Stimulated activated CD8-positive, alpha-beta memory T cell treated with anti-CD3 and anti-CD28 coated beads, Interleukin-15, amount 100 ng/mL, for 48 hours (primary cell): ENCODE data around the gene TBXAS1.
A peak's percentile ranks its signal among the peaks of the same experiment; 100 is the strongest.
"Not testable (repeated sequence)": the region's sequence is repeated elsewhere in the genome, so short reads cannot be mapped to it uniquely, and the experiment has no call there.

Experiments used
- DNase-seq, 2 donors: peaks; one replicate each; pipeline ENCODE4 v3.0.0-alpha.2; 2020; ENCODE audit warnings: low read depth in 2 of 2

TBXAS1 gene

DNA sequence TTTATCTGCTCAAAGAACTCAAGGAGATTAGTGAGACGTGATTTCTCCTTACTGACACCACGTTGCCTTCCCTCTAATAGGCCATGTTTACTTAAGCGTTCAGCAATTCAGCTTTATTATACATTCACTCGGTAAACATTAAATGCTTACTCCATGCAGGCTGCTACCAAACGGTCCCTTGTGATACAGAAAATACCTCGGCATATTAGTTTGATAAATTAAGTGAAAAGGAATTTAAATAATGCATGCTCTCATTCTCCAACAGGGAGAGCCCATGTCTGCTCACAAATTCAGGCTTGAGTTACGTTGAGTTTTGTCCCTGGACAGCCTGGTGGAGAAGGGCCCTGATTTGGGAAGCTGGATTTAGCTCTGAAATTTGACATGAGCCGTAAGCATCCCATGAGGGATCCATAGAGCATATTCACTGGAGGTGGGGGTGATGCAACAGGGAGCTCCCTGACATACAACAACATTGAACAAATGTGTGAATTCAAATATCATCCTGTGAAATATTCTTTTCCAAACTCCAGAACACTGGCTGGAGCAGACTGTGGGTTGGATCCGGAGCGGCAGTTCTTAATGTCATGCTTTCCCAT is 86.3 kb downstream of the TBXAS1 start:
- no peak for DNase-seq

DNA sequence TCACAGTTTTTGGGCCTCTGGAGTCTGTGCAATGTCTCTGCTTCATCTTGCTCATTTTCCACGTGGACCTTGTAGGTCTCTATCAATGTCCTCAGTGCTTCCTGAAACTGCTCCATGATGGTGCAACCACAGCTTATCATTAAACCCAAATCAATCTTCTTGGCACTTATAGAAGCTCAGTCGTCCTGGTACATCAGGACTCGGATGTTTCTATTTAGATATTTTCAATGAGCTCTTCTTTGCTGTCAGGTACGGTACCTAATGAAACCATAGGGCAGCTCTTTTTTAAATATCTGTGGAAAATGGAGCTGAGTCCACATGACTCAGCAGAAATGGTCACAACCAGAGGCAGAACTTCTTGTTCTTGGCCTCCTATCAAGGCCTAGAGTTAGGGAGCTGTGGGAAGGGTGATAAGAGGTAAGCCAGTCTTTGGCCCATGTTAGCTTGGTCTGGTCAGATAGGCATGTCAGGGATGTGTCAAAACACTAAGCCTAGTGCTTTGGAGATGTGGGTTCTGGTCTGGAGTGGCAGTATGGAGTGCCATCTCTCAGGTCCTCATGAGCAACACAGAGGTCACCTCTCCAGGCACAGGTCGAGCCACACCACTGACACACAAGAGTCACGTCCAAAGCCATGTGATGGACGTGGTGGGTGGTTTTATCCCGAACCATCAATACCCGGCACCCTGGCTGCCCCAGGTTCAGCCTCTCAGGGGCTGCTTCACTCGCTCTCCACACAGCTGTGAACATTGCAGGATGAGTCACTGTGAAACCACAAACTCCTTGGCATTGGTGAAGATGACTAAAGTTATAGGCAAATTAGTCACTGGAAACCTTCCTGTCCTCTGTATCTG is 87.0 kb downstream of the TBXAS1 start:
- peak; percentile 62 to 68 for DNase-seq

DNA sequence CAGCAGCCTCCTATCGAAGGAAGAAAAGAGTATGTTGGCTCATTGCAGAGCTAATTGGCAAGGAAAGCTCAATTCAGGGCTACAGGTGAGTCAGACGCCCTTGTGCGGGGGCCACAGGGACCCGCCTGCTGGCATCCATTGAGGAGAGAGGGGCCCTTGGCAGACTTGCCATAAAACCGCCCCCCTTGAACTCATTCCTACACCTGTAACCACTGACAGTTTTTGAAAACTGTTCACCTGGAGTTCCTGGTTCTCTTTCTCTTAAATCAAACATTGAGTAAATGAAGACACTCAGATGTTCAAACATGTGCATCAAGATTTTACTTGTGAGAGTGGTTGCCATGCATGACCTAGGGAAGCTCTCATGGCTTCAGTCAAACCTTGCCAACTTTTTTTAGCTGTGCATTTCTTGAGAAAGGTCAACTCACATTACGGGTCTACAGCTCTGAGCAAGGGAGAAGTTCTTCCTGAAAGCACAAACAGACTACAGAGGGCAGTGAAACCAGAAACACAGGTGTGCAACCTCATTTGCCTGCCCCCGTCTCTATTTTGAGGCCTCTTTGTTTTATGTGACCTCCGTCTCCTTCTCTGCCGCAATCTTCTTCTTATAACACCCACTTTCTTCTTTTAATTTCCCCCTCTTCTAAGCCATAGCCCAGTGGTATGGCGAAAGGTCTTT is 87.8 kb downstream of the TBXAS1 start:
- DNase-seq, result no peak

DNA sequence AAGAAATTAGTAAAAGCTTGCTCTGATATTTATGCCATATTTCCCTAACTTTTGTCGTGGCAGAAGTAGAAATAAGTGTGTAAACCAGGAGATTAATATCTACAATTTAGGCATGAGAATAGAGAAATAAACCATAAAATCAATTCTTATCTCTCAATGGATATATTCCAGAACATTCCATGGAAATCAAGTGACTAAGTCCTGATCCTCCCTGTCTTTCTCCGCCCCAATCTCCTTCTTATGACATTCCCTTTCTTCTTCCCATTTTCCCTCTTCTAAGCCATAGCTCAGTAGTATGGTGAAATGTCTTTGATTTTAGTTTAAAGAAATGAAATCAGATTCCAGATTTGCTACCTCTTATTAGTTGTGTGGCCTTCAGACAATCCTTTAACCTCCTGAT is 88.8 kb downstream of the TBXAS1 start:
- no peak for DNase-seq

DNA sequence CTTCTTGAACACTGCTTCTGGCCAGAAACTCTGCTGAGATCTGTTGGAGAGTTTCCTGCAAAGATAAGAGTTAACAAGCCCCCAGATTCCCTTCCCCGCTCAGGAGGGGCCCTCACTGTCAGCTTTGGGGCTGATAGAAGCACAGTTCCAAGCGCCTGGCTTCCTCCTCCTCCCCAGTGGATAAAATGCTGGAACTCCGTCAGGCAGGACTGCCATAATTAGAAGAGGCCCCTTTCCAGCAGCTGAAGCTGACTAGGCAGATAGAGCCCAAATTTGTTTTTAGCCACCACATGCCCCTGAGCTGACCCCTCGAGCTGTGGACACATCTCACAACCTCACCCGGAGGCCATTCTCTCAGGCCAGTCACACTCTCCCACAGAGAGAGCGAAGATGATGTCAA is 89.4 kb downstream of the TBXAS1 start:
- no peak for DNase-seq

DNA sequence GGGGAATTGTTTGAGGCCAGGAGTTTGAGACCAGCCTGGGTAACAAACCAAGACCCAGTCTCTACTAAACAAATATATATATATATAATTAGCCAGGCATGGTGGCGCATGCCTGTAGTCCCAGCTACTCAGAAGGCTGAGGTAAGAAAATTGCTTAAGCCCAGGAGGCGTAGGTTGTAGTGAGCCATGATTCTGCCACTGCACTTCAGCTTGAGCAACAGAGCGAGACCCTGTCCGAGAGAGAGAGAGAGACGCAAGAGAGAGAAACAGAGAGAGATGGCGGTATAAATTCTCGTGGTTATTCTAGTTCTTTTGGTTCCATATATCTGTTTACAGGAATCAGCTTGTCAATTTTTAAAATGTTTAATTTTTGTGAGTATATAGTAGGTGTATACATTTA is 94.0 kb downstream of the TBXAS1 start:
- no peak for DNase-seq

DNA sequence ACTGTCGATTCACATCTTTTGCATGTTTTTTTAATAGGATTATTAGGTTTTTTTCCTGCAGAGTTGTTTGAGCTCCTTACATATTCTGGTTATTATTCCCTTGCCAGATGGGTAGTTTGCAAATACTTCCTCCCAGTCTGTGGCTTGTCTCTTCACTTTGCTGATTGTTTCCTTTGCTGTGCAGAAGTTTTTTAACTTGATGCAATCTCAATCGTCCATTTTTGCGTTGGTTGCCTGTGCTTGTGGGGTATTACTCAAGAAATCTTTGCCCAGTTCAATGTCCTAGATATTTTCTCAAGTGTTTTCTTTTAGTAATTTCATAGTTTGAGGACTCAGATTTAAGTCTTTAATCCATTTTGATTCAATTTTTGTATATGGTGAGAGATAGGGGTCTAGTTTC is 95.4 kb downstream of the TBXAS1 start:
- no peak for DNase-seq

DNA sequence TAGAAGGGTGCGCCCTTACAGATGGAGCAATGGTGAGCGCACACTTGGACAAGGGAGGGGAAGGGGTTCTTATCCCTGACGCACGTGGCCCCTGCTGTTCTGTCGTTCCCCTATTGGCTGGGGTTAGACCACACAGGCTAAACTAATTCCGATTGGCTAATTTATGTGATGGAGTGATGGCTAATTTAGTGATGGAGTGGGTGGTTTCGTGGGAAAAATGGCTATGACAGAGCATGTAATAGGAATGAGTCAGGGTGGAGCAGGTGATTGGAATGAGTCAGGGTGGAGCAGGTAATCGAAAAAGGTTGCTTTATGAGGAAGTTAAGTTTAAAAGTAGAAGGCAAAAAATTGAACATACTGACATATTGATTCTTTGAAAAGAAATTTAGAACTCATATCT is 100.2 kb downstream of the TBXAS1 start:
- DNase-seq, result not testable (repeated sequence)

DNA sequence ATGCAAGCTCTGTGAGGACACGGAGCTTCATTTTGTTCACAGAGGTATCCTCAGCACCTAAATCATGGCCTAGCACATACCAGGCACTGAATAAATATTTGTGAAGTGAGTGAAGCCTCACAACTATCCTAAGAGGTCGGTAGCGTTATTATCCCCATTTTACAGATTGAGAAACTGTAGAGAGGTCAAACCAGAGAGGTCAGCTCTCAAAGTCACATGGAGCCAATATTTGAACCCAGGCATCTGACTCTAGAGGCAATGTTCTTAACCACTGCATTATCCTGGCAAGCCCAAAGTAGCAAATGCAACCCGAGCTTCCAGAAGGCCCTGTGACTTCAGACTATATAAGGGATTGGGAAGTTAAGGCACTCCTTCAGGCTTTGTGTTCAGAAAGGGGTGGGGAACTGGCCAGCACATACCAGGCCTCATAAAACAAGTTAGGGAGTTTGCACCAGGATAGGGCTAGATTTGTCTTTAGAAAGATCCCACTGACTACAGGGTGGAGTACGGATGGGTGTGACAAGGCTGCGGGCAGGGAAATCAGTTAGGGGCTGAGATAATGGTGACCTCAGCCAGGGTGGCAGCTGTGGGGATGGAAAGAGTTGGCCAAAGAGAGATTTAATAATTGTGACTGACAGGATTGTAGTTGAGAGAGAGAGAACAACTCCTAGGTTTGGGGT is 101.4 kb downstream of the TBXAS1 start:
- no peak for DNase-seq

DNA sequence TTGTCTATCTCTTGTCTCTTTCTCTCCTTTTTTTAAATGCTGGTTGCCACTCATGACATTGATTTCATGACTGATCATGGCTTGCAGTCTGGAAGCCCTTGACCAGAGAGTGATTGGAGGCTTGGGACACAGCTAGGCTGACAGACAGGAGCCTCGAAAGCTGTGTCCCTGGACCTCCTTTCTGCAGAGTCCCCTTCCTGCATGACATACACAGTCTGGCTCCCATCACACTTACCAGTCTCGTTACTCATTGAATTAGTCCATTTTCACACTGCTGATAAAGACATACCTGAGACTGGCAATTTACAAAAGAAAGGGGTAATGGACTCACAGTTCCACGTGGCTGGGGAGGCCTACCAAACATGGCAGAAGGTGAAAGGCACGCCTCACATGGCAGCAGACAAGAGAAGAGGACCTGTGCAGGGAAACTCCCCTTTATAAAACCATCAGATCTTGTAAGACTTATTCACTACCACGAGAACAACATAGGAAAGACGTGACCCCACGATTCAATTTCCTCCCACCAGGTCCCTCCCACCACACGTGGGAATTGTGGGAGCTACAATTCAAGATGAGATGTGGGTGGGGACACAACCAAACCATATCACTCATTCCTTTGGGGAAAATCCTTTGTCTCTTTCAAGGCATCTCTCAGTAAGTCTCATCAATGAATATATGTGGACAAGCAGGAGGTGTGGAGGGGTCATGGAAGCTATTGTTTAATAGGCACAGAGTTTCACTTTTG is 102.3 kb downstream of the TBXAS1 start:
- peak in 1 of 2 donors; percentile 26 for DNase-seq

DNA sequence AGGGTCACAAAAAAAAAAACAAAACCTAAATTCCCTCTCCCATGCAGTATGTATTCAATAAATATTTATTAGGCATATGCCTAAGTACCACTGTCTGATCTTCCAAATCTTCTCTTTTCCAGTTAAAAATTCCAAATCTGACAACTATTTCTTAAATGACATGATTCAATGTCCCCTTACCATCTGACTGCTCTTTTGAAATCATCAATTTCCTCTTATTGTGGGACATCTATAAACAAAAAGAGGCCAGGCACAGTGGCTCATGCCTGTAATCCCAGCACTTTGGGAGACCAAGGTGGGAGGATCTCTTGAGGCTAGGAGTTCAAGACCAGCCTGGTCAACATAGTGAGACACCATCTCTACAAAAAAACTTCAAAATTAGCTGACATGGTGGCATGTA is 103.5 kb downstream of the TBXAS1 start:
- DNase-seq, result no peak

DNA sequence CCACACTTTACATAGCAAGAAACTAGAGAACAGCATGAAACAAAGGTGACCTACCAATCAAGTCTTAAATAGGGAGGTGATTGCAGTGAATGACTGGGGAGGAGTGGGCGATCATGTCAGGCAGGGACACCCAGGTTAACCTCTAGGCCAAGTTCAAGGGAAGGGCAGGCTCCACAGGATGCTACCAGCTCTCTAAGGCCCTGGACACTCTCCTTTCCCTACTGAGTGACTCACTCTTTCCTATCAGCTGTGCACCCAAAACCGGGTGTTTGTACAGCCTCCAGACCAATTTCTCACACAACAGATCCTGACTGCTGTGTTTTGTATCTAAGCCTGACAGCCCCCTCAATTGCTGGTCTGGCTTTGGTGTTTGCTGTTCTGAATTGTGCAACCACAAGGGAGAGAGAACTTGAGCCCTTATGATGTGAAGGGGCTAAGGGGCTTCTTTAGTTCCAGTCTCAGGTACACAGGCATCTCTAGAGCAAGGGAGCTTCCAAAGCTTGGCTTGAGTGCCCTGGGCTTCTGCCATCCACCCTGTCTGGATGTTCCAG is 107.8 kb downstream of the TBXAS1 start:
- DNase-seq, result no peak

DNA sequence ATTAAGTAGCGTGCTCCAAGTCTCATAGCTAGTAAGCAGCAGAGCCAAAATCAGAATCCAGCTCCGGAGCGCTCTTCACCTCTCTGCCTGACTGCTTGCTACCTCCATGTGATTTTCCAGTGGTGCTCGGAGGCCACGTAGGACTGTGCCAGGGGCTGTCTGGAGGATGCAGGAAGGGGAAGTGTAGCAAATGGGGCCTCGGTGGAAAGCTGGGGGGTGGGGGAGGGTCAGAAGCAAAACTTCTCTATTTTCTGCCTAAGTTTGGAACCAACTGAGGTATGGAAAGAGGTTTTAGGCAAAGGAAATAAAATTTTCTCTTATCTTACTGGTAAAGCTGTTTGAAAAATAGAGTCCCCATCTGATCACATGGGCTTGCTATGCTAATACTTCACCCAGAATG is 108.7 kb downstream of the TBXAS1 start:
- DNase-seq, result no peak

DNA sequence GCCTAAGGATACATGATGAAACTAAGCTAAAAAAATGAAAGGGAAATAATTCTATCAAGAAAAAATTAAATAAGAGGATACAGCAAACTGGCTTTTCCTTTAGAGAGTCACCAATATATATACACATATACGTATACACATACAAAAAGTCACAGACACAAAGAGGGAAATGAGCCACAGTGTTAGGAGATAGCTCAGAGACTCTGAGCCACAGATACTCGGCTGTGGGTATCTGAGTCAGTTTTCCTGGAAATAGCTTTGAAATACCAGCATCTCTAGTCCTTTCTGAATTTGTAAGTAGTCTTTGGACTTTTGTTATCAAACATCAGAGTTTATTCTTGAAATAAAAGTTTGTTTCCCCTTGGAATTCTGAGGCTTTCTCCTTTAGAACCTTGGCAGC is 111.8 kb downstream of the TBXAS1 start:
- DNase-seq, result no peak

DNA sequence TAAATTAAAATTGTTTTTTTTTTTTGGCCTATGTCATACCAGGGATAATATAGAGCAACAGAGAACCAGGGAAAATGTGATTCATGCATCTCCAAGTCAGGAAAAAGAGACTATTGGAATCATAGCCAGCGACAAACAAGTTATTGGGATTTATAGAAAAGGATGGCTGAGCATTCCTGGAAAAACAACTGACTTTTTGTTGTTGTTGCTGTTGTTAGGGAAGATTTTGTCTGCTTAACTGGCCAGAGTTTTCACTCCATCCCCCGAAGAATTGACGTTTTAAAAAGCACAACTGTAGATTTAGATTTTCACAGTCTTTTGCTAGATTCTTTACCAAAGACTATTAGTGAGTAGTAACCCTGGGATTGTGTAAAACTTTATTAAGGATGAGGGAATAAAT is 112.4 kb downstream of the TBXAS1 start:
- no peak for DNase-seq

DNA sequence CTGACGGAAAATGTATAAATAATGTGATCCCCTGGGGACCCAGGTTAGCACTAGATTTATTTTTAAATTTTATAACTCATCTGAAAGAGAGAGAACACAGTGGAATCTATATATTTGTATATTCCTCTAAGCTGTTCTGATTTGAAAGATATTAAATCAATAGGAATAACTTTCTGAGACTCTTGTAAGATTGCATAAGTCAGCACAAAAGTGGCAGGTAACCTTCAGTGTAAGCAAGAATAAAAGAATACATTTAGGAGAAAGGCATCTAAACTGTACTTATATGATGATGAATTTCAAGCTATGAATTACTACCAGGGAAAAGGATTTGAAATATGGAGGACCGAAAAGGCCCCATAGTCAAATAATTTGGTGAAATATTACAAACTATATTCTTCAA is 112.8 kb downstream of the TBXAS1 start:
- DNase-seq, result no peak

DNA sequence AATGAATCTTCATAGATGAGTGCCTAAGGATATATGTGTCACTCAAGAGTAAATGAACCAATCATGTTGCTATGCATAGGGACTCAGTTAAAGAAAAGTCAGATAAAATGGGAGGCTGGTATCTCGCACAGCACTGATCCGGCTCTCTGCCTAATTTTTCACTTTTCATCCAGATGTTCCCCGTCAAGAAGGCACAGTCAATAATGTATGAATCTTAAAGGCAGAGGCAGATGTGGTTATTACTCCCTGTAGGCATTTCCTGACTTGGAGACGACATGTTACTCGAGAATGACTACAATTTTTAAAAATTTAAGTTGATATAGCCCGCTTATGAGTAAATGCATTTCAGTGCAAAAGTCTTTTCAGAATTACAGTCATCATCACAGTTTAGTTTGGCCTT is 113.6 kb downstream of the TBXAS1 start:
- no peak for DNase-seq

DNA sequence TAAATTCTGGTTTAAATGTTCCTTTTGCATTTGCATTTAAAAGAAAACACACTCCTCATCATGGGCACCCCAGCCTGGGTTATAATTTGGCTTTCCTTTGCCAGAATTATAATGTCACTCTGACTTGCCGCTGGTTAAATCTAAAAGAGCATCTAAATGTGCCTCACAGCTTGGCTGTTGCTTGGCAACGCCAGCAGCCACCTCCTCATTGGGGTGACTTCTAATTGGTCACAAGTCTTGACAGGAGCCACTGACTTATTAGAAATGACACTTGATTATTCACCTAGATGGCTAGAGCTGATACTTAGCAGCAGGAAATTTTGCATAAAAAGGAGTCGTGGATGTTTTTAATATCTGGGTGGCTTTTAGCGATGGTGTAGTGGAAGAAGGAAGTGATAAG is 114.3 kb downstream of the TBXAS1 start:
- no peak for DNase-seq

DNA sequence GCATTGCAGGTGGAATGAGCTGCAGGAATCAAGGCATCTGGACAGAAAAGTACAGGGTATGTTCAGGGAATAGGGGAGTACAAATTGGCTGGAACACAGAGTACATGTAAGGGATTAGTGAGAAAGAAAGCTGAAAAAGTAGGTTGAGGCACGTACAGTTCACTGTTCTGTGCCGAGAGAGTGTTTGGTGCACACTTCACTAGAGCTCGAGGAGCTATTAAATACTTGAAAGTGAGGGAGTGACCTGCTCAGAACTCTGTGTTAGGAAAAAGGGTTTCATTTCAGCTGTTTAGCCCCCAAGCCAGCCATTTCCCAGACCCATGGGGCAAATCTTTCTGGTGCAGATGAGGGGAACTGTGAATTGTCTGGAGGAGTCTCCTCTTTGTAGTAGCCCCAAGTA is 115.2 kb downstream of the TBXAS1 start:
- no peak for DNase-seq

DNA sequence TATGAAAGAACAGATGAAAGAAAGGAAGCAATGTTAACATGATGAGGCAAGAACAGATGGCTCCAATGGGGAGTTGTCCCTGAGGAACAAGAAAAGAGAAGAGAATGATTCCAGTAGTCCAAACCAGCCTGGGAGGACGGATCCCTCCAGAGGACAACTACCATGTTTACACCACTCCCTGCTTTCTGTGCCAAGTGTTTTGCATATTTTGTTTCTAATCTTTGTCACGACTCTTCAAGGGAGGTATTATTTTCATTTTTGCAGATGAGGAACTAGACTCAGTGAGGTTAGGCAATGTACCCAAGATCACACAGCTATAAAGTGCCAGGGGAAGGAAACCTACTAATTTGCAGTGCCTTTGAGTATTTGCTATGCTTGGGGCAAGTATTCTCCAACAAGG is 117.5 kb downstream of the TBXAS1 start:
- no peak for DNase-seq

DNA sequence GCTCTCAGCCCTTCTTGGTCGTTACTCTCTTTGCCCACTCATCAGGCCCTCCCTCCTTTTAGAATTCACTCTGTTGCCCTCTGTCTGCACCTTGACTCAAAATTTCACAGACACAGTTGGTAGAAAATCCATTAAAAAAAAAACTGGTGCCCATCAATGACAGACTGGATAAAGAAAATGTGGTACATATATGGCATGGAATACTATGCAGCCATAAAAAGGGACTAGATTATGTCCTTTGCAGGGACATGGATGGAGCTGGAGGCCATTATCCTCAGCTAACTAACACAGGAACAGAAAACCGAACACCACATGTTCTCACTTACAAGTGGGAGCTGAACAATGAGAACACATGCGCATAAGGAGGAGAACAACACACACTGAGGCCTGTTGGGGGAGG is 118.0 kb downstream of the TBXAS1 start:
- DNase-seq, result no peak
